ENCODE measurements around the gene APOL5. TPM values are rescaled to one million over a fixed set of nuclear protein-coding genes. Genes with fewer than 3 reads are reported as not detected.

Gene APOL5
- polyA plus RNA-seq, 10 donors, result 0.83 to 1.9 (median 1.3) TPM

Other genes starting within 250 kb of the APOL5 start
- 10 to 100 TPM in 8 of 10 donors, 1 to 10 TPM in 2; 7.6 to 17.1 (median 15.4) TPM for gene RASD2, start 177.0 kb upstream of the APOL5 start, polyA plus RNA-seq (ENCODE audit: insufficient read length in 10 of 10)
- 100 to 1,000 TPM; 190 to 359 (median 242) TPM for gene MB, start 100.5 kb upstream of the APOL5 start, polyA plus RNA-seq (ENCODE audit: insufficient read length in 10 of 10)
- 1 to 10 TPM in 9 of 10 donors, under 1 TPM in 1; 0.98 to 3.0 (median 2.0) TPM for gene APOL6, start 69.4 kb upstream of the APOL5 start, polyA plus RNA-seq (ENCODE audit: insufficient read length in 10 of 10)

Measured in muscle of back (tissue), 10 donors.